ENCODE measurements around the gene PTPRD.

The PTPRD gene

DNA sequence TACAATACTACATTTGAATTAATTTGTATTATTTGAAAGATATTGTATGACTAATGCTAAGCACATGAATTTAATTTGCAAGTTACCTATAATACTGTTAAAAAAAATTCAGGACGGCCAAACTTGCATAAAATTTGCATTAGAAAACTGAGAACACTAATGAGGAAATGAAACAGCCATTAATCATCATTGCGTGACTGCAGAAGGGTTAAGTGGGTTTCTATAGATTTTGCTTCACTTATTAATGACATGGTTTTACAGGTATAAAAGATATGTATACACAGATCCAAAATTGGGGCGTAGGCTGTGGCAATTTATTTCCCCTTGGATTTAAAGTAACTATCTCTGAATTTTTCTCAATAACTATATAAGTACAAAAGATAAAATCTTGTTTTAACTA, 882.6 kb downstream of the PTPRD start:
- DNase-seq = no peak

DNA sequence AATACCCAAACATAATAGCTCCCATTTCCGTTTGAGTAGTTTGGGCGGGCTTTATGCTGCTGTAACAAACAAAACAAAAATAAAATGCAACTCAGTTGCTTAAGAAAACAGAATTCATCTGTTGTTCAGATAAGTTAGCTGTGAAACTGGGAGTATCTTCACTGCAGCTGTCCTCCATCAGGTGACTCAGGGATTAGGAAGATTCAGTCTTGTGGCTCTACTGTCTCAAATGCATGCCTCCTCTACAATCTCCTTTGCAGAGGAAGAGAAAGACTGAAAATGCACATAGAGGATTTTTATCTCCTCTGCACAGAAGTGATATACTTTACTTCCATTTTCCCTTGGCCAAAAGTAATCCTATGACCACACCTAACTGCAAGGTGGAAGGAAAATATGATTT, 883.7 kb downstream of the PTPRD start:
- DNase-seq = no peak

- no peak for DNase-seq
These were observed 893.3 kb downstream of the PTPRD start for GRCh38 chr9:9719373-9720112.

GRCh38 chr9:9718691-9719090, 894.1 kb downstream of the PTPRD start:
- no peak for DNase-seq

DNA sequence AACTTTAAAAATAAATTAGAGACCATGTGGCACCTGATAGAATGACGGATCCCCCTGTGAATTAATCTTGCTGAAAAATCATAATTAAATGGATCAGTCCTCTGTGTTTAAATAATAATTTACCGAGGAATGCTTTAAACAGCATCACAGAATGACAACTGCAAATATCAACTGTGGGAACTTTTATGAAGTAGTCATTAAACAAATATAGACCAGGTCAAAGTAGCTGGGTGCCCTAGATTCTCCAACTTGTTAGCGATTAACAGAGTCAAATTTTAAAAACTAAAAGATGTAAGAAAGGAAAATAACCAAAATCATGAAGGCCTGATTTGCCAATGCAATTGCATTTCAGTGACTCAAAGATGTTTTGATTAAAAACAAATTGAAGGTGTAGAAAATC, 933.4 kb downstream of the PTPRD start:
- DNase-seq = no peak

DNA sequence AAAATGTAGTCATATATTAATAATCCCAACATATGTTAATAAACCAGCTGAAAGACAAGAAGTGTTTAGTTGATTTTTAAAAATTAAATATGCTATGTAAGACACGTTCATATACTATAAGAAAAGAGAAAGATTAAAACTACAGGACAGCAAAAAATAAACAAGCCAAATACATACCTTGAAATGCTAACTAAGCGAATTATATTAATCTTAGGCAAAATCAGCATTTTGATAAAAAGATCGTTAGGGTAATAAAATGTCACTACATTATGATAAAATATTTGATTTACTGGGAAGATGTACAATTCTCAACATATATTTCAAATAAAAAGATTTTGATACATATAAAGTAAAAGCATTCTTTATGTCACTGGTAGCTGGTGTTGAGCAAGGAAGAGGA, 938.3 kb downstream of the PTPRD start:
- no peak for DNase-seq

DNA sequence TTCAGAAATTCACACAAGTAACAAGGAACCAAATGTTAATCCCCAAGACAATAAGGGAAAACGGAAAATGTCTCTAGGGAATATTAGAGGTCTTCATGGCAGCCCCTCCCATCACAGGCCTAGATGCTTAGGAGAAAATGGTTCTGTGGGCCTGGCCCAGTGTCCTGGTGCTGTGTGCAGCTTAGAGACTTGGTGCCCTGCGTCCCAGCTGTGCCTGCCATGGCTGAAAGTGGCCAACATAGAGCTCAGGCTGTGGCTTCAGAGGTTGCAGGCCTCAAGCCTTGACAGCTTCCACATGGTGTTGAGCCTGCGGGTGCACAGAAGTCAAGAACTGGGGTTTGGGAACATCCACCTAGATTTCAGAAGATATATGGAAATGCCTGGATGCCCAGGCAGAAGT, 942.3 kb downstream of the PTPRD start:
- DNase-seq = no peak

DNA sequence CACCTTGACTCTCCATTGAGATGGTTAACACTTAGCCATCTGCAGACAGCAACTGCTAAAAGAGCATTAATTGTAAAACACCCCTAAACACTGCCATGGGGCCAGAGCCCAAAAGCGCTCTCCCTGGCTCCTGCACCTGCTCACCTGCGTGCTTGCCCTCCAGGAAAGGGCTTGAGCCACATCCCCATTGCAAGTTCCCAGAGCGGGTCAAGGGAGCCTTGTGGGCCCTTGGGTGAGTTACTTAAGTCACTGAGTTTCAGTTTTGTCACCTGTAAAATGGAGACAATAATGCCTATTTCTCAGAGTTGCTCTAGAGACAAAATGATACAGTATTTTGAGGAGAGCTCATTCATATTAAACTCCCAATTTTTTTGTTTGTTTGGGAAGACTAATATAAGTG, 967.8 kb downstream of the PTPRD start:
- DNase-seq = no peak

DNA sequence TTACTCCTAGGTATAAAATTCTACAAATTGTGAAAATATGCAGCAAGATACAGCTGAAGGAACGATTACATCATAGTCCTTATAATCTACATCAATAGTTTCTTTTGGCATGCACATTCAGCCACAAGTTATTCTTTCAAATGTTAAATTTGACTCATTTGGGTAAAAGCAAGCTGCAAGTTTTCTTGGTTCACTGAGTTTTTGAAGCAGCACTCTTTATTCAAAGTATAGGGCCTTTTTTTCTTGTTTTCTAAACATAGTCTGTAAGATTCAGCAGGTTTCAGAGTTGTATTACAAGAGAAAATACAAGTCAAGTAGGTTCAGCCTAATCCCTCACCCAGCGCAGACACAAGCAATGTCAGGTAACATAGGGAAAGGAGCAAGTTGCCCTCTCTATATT, 981.5 kb downstream of the PTPRD start:
- no peak for DNase-seq

DNA sequence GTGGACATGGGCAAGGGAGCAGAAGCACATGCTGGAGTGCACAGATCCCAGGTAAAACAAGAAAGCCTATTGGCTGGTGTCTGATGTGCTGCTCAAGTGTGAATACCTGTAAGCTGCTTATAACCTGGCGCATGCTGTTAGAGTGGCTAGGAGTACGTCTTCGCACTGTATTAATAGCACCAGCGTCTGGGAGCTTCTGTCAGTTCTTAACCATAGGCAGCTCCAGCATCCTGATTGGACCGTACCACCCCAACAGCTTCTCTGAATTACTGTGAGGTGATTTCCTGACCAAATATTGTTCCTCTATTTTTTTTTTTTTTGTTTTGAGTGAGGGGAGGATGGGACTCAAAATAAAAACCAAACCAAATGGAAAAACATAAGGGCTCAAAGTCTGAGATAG, 987.6 kb downstream of the PTPRD start:
- no peak for DNase-seq

GRCh38 chr9:9623506-9623905, 989.3 kb downstream of the PTPRD start:
- no peak for DNase-seq

- DNase-seq = no peak
These were observed 991.4 kb downstream of the PTPRD start for GRCh38 chr9:9621355-9621940.

- no peak for DNase-seq
These were observed 992.1 kb downstream of the PTPRD start for GRCh38 chr9:9620736-9621135.

DNA sequence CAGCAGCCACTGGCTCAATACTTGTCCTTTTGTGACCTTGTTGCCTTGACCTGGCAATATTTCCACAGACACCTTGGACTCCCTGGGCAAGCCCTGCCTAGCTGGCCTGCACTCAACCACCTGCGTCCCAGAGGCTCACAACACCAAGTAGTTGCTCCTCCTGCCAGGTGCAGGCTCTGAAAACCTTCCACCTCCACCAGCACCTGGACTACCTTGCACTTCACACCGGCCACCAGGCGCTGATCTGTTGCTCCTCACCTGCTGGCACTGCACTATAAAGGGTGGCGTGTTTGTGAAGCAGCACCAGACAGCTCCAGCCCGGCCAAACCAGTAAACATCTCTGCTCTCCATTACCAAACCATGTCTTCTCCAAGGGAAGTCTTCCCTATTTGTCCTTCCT, 997.7 kb downstream of the PTPRD start:
- DNase-seq = no peak

DNA sequence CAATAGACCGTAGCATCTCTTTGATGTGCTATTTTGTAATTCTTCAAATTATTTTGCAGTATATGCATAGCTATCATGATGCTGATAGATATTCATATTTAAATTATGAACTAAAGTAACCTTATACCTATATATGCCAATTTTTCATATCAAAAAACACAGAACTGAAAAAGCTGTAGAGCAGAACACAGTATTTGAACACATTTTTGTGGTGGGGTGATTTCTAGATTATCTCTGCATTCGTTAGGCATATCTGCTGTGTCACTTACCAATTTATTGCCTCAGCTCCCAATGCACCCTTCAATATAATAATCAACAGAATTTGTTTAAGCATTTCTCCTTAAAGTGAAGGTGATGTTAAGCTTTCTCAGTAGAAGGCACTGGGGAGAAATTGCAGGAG, 998.2 kb downstream of the PTPRD start:
- no peak for DNase-seq

DNA sequence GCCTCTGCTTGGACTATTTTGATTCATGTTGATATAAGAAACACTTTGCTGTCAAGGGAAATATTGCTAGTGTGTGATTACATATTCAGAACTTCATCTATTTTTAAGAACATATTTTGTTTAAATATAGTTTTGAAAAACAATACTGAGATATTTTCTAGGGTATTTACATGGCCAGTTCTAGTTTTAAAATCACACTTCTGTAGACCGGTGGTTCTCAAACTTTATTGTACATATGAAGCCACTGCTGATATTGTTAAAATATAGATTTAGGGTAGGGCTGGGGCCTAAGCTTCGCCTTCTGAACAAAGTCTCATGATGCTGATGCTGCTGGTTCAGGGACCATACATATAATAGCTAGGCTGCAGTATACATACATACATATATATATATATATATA, 1000.0 kb downstream of the PTPRD start:
- DNase-seq = no peak

DNA sequence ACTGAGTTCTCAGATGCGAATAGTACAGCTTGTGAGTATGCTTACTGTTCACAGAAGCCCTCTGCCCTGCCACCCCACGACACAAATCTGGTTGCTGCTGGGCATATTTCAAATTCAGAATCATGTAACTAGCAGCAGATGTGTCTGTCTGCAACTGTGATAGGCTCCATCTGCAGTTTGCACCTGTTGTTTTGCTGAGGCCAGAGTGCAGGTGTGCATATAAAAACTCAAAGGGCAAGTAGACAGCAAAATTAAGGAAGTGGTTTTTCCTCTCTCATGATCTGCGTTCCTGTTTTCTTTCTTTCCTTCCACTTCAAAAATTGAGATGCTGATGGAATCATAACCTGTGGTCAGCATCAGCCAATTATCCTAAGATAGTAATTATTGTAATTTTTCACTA, 1000.5 kb downstream of the PTPRD start:
- no peak for DNase-seq

- DNase-seq = no peak
These were observed 1007.1 kb downstream of the PTPRD start for GRCh38 chr9:9605681-9606080.

DNA sequence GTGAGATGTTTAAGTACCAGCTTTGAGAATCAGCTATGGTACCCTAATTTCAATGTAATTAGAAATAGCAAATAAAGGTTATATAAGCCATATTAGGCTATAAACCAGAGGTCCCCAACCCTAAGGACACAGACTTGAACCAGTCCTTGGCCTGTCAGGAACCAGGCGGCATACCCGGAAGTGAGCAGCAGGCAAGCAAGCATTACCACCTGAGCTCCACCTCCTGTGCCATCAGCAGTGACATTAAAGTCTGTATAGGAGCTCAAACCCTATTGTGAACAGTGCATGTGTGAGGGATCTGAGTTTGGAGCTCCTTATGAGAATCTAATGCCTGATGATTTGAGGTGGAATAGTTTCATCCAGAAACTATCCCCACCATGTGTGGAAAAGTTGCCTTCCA, 1009.5 kb downstream of the PTPRD start:
- DNase-seq = no peak

- no peak for DNase-seq
These were observed 1014.1 kb downstream of the PTPRD start for GRCh38 chr9:9598723-9599122.

DNA sequence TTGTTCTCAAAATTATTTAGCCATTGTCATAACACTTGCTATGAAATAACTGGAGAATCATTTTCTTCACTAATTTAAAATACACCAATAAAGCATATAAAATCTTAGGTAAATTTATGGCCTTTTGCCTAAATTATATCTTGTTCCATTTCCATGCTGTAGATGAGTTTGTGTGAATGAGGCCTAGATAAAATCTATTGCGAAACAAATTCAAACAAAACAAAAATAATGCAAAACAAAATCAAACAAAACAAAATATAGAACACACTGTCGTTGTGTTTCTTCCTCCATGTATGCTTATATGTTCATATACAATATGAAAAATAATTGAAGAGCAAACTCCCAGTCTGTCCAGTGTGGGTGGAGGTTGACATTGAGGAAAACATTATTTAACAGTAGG, 1020.7 kb downstream of the PTPRD start:
- DNase-seq = no peak

DNA sequence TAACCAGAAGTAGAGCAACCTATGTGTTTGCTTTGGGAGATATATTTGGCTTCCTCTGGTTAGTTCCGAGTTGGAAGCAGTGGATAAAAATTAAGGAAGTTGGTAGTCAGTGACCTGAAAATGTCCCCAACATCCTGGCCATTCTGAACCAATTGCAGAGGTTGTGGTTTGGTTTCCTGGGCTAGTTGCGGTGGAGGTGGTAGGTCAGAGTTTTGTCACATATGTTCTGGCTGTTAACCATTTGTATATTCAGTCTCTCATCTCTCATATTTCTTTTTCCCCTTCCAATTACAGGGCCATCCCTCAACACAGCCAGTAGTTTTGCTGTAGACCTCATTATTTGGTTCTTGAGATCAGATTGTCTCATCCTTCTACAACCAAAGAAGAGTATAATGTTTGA, 1026.9 kb downstream of the PTPRD start:
- DNase-seq = no peak

DNA sequence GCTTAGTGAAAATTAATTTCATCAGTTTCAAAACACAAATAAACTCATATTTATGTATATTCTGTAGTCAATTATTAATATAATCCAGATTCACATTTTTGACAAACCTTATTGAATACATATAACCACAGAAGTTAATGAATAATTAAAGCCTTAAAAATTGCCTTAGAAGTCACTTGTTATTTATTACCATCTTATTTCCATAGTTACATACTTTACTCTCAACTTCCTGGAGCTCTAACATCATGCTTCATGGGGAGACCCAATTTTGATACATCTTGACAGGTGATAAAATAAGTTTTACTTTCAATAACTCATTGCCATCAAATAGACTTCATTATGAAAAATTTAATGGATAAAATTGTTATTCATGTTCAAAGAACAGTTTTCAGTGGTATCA, 1038.7 kb downstream of the PTPRD start:
- no peak for DNase-seq

DNA sequence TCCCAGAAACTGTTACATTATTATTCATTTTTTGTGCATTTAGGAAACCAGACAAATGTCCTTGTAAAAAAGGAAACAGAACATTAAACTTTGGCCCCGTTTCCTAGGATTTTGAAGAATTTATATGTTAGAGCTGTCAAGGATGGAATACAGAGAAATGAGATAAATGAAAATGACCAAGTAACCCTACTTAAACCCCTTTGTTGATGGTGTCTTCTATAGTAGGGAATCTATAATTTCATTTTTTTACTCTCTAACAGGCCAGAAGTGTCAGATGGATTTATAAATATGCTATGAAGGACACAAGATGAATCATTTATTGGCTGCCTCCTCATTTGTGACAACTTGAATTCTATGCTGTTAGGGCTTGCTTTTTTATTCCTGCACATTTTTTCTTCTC, 1047.1 kb downstream of the PTPRD start:
- no peak for DNase-seq

- DNase-seq = no peak
These were observed 1049.0 kb downstream of the PTPRD start for GRCh38 chr9:9563817-9564216.
